Activated CD8-positive, alpha-beta memory T cell treated with anti-CD3 and anti-CD28 coated beads for 1 hour (primary cell): ENCODE results near the gene CPNE8.

Experiments
- DNase-seq, 2 donors: peaks; one replicate each; pipeline ENCODE4 v3.0.0-alpha.2; 2020; ENCODE audit warnings: low read depth in 1 of 2; ENCODE audit errors: extremely low read depth in 1 of 2

Gene CPNE8

DNA sequence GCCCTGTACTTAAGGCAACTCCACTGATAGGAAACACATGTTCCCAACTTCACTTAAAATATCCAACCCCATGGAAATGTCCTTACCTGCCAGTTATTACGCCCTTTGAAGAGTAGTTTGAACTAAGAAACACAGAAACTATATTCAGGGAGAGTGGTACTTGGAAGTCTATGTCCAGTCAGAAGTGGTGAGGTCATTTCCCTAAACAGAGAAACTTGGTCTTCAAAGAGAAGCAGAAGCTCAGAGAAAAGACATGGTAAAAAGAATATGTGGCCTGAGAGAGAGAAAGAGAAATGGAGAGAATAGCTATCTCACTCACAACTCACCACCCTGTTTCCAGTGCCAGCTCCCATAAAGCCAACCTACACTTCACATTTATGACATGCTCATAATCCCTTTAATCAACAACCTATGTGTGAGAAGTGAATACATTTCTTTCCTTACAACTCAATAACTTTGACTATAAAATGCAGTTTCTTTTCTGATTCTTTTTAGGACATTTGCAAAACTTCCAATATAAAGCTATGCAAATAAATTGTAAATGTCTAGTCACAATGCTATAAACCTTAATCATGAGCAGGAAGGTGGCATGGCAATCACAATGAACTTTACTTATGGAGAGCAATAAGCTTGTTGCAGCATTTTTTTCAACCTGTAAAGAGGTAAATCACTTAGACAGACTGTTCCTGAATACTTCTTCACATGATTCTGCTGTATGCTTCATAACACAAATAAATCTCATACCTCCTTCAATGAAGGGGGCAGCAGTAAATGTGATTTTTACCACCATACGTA is 67.1 kb downstream of the CPNE8 start:
- no peak for DNase-seq

DNA sequence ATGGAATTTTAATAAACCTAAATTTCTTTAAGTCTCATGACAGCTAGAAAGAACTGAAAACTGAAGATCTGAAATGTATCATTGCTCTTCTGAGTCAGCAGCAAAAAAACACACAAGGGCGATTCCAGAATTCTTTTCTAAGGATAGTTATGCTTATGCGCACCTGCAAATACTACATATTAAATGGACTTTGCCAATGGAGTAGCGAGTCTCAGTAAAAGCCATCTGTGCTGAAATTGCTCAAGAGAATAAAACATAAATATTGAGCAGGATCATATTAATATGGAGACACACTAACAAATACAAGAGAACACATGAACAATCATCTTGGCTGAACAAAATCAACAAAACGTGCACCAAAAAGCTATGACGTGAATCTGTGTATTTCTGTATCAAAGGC is 73.7 kb downstream of the CPNE8 start:
- DNase-seq = no peak

DNA sequence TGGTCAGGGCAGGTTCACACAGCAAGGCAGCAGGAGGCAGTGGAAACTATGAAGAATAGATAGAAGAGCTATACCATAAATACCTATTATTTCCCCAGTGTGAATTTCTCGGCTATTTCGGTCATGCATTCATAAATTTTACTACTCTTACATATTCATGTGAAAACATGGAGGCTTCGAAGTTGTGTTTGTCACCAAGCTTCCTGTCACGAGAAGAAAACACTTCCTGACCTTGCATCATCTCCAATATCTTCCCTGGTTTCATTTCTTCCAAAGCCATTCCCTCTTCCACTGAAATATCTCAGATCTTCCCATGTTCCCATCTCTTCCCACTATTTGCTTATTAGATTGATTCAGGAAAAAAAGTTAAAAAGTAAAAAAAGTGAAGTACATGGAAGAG is 80.4 kb downstream of the CPNE8 start:
- DNase-seq = no peak

DNA sequence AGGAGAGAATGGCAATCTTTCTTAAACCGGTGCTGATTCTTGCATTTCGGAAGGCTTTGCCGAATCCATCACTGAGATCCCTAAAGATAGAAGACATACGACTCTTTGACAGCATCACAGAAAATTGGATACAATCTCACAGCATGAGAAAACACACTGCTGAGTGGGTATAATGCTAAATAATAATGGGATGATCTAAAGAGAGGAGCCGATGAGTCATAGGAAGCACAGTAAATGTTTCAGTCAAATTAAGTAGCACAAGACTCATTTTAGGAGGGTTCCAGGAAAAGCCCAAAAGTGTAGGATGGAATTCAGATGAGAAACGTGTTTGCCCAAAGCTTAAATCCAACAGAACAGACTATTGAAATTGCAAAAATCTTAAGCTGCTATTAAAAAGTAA is 81.7 kb downstream of the CPNE8 start:
- no peak for DNase-seq

DNA sequence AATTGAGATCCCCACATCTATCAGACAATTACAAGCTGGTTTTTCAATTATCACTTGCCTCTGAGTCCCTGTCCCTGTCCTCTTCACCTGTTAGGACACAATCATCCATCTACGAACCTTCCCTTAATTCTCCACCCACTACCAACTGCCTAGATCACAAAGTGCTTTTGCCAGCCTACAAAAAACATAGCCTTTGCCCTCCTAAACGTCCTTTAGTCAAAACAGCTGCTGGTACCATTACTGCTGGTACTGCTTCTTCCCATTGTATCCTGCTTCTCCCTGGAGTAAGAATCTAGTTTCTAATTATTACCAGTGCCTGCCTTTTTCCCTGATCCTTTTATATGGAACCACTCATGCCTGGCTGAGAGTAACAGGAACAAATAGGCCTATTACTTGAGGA is 82.1 kb downstream of the CPNE8 start:
- DNase-seq = no peak

DNA sequence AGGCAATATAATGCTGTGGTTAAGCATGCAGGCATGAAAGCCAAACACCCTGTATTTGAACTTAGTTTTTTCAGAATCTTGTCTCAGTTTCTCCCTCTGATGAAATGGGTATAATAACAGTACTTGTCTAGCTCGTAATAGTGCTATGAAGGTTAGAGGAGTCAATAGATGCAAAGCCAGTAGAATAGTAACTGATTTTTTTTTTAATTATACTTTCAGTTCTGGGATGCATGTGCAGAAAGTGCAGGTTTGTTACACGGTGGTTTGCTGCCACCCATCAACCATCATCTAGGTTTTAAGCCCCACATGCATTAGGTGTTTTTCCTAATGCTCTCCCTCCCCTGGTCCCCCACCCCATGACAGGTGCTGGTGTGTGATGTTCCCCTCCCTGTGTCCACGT is 87.4 kb downstream of the CPNE8 start:
- DNase-seq = no peak

DNA sequence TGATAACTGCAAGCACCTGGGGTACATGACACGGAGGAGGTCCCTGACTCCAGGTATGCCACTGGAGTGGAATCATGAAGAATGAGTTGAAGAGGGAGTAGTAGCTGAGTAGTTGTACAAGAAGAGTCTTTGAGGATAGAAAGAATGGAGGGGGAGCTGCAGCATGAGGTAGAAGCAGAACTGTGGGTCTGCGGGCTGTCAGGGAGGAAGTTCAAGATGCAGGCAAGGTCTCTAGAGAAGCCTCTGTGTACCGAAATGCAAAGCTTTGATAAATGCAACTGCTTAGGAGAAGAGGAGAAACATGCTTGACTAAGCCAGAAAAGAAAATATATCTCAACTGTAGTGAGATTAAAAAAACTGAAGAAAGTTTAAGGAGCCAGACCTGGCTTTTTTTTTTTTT is 91.5 kb downstream of the CPNE8 start:
- no peak for DNase-seq

DNA sequence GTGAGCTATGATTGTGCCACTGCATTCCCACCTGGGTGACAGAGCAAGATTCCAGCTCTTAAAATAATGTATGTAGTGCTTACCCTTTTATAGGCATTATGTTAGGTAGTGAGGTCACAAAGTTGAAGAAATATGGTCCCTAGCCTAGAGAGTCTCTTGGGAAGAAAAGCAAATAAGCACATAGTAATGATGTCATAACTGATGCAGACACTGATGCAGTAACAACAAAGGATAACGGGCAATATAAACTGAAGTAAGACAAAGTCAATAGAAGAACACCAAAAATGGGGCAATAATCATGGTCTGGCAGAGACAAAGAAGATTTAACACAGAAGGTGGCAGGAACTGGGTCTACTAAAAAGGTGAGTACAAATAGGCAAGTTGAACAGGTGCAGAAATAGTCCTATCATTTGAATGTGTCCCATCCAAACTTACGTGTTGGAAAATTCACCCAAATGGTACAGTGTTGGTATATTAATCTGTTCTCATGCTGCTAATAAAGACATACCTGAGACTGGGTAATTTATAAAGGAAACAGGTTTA is 93.5 kb downstream of the CPNE8 start:
- DNase-seq = no peak

DNA sequence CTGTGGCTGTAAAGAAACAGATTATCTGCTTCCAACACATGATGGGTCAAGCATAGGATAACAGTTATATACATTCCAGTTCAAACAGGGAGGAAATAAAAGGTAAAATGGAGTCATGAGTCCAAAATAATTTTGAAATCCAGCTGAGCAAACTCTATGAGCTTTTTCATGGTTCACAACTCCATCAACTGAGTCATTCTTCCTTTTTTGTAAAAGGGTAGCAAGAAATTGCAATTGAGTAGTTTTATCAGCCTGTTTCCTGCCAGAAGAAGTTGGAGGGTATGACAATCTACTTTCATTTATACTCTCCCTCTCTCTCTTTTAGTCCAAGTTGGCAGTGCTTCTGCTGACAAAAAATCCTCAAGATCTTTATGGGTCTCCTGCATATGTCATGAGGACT is 95.6 kb downstream of the CPNE8 start:
- no peak for DNase-seq

DNA sequence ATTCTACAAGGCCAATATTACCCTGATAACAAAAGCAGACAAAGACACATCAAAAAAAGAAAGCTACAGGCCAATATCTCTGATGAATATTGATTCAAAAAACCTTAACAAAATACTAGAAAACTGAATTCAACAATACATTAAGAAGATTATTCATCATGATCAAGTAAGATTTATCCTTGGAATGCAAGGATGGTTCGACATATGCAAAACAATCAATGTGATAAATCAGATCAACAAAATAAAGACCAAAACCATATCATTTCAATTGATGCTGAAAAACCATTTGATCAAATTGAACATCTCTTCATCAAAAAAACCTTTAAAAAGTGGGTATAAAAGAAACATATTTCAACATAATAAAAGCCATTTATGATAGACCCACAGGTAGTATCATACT is 117.3 kb downstream of the CPNE8 start:
- no peak for DNase-seq

DNA sequence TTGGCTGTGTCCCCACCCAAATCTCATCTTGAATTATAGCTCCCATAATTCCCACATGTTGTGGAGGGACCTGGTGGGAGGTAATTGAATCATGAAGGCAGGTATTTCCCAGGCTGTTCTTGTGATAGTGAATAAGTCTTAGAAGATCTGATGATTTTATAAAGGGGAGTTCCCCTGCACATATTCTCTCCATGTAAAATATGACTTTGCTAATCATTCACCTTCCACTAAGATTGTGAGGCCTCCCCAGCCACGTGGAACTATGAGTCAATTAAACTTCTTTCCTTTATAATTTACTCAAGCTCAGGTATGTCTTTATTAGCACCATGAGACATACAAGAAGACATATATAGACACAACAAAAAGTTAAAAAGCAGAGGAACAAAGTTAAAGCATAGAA is 120.0 kb downstream of the CPNE8 start:
- no peak for DNase-seq

DNA sequence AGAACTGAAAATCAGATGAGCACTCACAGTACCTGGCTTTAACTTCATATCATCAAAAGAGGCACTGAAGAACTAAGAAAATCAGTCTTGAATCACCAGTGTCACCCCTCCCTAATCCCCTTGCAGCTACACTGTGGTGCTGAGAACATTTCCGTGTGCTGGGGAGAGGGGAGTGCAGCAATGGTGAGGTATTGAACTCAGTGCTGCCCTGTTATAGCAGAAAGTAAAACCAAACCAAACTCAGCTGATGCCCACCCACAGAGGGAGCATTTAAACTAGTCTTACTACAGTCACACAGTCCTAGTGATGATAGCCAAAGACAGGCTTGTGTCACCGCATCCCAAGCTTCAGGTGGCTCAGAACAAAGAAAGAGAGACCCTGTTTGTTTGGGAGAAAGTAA is 122.1 kb downstream of the CPNE8 start:
- no peak for DNase-seq

DNA sequence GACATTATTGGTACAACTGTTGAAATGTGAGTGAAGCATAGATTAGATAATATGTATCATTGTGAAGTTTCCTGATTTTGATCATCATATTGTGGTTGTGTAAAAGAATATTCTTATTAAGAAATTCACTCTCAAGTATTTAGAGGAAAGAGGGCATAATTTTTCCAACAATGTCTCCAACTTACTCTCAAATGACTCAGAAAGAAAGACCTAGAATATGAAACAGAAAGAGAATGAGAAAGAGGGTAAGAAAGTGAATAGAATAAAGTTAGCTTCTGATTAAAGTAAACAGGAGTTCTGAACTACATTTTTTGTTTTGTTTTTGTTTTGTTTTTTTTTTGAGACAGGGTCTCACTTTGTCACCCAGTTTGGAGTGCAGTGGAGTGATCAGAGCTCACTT is 123.0 kb downstream of the CPNE8 start:
- no peak for DNase-seq

DNA sequence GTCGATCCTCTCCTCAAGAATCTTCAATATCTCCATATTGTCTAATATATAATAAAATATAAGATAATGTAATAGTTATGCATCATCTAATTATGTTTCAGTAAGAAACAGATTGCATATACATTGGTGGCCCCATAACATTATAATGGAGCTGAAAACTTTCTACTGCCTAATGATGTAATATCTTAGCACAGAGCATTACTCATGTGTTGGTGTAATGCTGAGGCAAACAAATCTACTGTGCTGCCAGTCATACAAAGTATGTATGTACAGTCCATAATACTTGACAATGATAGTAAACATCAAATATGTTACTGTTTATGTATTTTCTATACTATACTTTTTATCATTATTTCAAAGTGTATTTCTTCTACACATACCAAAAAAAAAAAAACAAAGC is 128.7 kb downstream of the CPNE8 start:
- DNase-seq = no peak

DNA sequence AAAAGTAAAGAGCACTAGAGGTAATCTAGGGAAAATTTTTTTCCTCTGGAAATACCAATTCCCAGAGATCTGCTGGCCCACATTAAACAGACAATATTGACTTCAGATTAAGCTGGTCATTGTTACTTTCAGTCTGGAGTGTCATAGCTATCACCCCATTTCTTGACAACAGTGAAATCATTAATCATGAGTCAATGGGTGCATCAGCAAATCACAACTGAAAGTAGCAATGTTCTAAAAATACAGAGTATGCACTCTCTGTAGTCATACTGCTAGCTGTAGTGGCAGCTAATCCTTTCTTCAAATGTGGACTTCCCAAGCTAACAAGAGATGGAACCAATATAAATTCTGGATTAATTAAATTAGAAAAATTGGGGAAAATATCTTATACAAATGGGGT is 129.9 kb downstream of the CPNE8 start:
- no peak for DNase-seq

DNA sequence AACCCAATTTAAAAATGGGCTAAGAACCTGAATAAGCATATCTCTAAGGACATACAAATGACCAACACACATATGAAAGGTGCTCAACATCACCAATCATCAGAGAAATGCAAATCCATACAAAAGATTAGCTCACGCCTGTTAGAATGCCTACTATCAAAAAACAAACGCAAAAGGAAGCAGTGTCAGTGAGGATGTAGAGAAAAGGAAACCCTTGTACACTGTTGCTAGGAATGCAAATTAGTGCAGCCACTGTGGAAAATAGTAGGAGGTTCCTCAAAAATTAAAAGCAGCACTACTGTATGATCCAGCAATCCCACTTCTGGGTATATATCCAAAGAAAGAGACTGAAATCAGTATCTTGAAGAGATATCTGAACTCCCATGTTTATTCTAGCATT is 133.0 kb downstream of the CPNE8 start:
- no peak for DNase-seq

DNA sequence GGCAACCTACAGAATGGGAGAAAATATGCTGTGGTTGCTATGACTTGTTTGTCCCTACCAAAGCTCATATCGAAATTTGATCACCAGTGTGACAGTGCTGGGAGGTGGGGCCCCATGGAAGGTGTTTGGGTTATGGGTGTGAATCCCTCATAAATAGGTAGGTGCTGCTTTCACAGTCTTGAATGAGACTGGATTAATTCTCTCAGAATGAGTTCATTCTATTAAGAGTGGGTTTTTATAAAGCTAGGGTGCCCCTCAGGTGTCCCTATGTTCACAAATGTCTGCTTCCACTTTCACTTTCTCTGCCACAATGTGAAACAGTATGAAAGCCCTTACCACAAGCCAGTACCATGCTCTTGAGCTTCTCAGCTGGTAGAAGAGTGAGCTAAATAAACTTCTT is 133.5 kb downstream of the CPNE8 start:
- no peak for DNase-seq

DNA sequence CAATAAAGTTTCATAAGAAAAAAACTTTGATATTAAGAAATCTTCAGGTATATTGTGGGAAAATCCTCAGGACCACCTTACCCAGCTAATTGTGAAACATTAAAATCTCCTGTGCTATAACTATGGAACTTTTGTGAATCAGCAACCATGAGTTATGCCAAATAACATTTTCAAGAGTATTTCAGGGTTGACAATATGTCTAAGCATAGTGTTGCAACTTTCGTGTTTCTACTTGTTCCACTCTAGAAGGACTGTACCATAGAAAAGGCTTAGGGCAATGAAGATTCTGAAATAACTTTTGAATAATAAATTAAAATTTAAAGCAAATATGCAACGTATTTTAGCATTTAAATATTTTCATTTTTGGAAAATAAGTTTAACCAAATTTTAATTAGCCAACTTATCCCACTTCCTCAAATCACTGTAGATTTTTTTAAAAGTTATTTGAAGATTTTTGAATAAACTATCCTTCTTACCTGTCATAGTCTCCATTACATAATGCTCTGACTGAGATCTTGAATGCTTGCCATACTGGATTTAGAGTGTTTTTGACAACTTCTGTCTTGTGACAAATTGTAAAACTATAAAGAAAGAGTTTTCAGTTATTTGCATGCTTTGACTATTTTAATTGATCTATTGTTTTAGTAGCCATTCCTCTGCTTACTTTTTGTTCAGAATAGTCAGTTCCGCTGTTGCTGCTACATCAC is 143.6 kb downstream of the CPNE8 start:
- no peak for DNase-seq

DNA sequence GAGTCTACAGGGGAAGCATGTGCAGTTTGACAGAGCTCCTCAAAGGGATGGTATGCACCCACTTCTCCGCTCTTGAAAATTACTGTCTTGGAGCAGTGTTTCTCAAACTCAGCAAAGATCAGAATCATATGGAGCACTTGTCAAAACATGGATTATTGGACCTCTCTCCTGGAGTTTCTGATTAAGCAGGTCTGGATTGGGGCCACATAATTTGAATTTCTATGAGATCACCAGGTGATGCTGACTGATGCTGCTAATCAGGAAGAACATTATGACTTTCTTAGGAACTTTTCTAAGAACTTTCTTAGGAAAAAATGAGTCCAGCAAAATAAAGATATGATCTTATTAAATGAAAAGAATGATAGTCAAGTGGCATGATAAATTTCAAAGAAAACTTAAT is 144.3 kb downstream of the CPNE8 start:
- no peak for DNase-seq

DNA sequence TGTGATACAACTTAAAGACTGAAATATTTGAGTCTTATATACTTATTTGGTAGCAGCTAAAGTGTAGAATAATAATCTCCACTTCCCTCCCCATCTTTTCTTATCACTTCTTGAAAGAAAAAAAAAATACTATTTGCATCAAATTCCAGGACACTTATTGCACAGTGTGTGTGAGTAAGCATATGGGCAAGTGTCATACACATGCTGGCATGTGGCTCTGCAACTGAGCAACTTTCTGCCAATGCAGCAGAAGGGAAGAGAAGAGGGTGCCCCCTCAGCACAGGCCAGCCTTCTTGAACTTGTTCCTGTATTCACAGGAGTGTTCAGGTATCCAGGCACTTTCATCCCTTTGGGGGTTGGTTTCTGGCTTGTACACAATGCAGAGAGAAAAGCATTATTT is 145.8 kb downstream of the CPNE8 start:
- DNase-seq = no peak

DNA sequence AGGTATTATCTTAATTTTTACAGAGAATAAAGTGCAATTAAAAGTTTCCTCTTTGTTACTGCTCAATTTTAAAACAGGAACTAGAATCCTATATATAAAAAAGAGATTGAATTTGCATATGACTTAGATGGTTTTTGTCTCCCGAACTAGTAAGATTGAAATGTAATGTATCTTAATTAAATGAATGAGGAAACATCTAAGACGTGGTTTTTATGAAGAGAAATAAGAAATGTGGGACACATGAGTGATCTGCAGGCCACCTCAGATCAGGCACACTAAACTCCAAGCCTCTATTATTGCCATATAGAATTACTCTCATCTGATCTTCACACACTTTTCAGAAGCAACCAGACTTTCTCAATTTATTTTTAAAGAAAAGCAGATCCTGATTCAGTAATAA is 158.6 kb downstream of the CPNE8 start:
- no peak for DNase-seq

DNA sequence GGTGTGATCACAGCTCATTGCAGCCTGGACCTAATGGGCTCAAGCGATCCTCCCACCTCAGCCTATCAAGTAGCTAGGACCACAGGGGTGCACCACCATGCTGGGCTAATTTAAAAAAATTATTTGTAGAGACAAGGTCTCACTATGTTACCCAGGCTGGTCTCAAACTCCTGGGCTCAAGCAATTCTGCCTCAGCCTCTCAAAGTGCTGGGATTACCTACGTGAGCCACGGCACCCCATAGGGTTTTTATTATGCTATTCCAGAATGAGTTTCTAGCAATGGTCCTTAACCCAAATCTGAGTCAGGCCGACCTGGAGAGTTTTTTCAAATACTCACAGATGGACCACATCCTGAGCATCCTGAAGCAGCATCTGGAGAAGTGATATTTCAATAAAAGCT is 159.8 kb downstream of the CPNE8 start:
- DNase-seq = no peak
